ENCODE measurements around the gene TEX52. TPM values are rescaled to one million over a fixed set of nuclear protein-coding genes. Genes with fewer than 3 reads are reported as not detected.

Gene TEX52
- total and polyA plus RNA-seq, 2 of the 8 experiments (the other 6 are each of a cell fraction or from before 2014, with no cell fraction given): not detected

DNA sequence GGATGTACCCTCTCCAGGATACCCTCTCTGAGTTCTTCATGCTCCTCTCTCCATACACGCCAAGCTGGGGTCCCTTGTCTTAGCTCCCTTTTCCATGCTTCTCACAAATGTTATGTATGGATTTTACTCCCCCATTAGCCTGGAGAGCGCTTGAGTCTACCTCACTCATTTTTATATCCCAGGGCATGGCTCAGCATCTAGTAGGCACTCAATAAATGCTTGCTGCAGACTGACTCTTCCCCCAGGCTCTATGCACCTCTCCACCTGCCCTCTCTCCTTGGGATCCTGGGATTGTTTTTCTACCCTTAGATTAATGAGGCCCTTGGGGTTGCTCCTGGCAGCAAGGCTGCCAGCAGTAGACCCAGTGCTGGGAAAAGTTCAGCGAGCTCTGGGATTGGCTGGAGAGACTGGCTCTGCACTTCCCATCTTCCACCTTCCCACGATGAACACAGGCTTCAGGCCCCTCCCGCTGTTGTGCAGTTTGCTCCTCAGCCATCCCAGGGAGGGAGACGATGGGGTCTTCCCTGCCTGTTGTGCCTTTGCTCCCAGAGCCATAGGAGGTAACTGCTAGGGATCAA lies 24.2 kb downstream of the TEX52 start:
- 86% methylated on average over 6 of the region's 6 CpGs; no CpG with 5 or more reads in 1 of the 2 experiments for WGBS, 2 experiments (ENCODE audit: extremely low coverage in 1 of 2, insufficient coverage in 1 of 2, insufficient read length in 1 of 2, insufficient replicate concordance in 2 of 2, low coverage in 1 of 2, low lambda C conversion rate in 2 of 2, missing lambda C conversion rate in 1 of 2)
- Histone ChIP-seq H3K79me2 (ENCODE audit: control insufficient read depth in 1 of 2, insufficient read depth in 2 of 2, low read length in 2 of 2) (no peaks in the 10 kb centered on the region), H2BK20ac (ENCODE audit: low read length) (no peak overlapping the region), H3K9me3 (ENCODE audit: insufficient read depth in 2 of 2, low read depth in 1 of 2, low read length in 1 of 2) (no peaks in the 10 kb centered on the region), H2AFZ (ENCODE audit: low read length) (no peak overlapping the region), H4K5ac (ENCODE audit: insufficient read length, low read depth, low read length) (no peak overlapping the region), H3K27ac (ENCODE audit: low read depth, low read length) (no peak overlapping the region), H3K23me2 (ENCODE audit: low read depth, low read length) (no peaks in the 10 kb centered on the region; the same call in 1 of the 2 replicates), H2BK5ac (ENCODE audit: low read depth, low read length) (no peak overlapping the region), H3K79me1 (ENCODE audit: low read depth, low read length) (no peaks in the 10 kb centered on the region), H3K18ac (ENCODE audit: extremely low read depth, low read length) (no peak overlapping the region), H3K4me3 (ENCODE audit: extremely low read depth in 1 of 4, insufficient read depth in 2 of 4, low read depth in 3 of 4, low read length in 4 of 4) (no peak overlapping the region), H3K9ac (replicated peaks in 1 of 4; ENCODE audit: extremely low read depth in 1 of 4, low read depth in 3 of 4, low read length in 3 of 4) (no peak overlapping the region), H4K20me1 (replicated peaks in 1 of 2; ENCODE audit: control insufficient read depth in 1 of 2, insufficient read depth in 2 of 2, low read length in 2 of 2) (no peaks in the 10 kb centered on the region), H2AK5ac (ENCODE audit: low read depth, low read length) (no peak overlapping the region), H3K4me1 (replicated peaks in 1 of 4; ENCODE audit: control insufficient read depth in 3 of 4, insufficient read depth in 4 of 4, low read length in 3 of 4) (peaks cover 0 to 14% (median 9%) of the 10 kb centered on the region in 4 experiments; a peak in 6 of 7 replicates), H3K14ac (ENCODE audit: insufficient read length) (no peak overlapping the region), H2BK12ac (ENCODE audit: low read depth, low read length) (no peak overlapping the region), H3K27me3 (replicated peaks in 1 of 4; ENCODE audit: control insufficient read depth in 3 of 4, extremely low read depth in 1 of 4, insufficient read depth in 3 of 4, low read length in 3 of 4) (no peaks in the 10 kb centered on the region; a peak in 1 of 7 replicates), H3K4ac (replicated peaks; ENCODE audit: insufficient read length, low read depth, low read length) (no peak overlapping the region), H3K36me3 (ENCODE audit: control insufficient read depth in 2 of 4, insufficient read depth in 4 of 4, low read length in 3 of 4) (peaks cover 0 to 4% (median 1%) of the 10 kb centered on the region in 4 experiments; a peak in 2 of 8 replicates), H2BK120ac (replicated peaks; ENCODE audit: low read depth, low read length) (no peak overlapping the region), H2BK15ac (ENCODE audit: low read length) (no peak overlapping the region), H3K56ac (replicated peaks; ENCODE audit: insufficient read length, low read depth, low read length) (no peak overlapping the region), H3K4me2 (ENCODE audit: insufficient read depth in 1 of 2, low read depth in 2 of 2, low read length in 2 of 2) (no peak overlapping the region), H3K23ac (ENCODE audit: insufficient read length) (no peak overlapping the region), H4K91ac (replicated peaks; ENCODE audit: insufficient read length, low read length) (no peak overlapping the region), H4K8ac (ENCODE audit: extremely low read depth, insufficient read depth, low read length) (no peak overlapping the region)
- FAIRE-seq (no peak), DNase-seq (ENCODE audit: low read depth in 1 of 2, low spot score in 2 of 2) (no peak)
- CTCF ChIA-PET (ENCODE audit: partially characterized antibody): interaction anchor here (0.7 to 6.9 kb wide), 7 partner anchors 10 to 376 kb away, joined by 3 to 52 read pairs (median 3); no protein-coding TSS in a partner anchor
- POLR2A ChIA-PET (ENCODE audit: partially characterized antibody): interaction anchor here (1.2 to 6.3 kb wide), 8 partner anchors 10 to 44 kb away, joined by 3 to 58 read pairs (median 6); partner anchors contain the start of genes FOXM1, RHNO1 and TEX52
- no peak for TF ChIP-seq NANOG (IDR thresholded peaks at IDR 0.05; ENCODE audit: insufficient read depth, low read depth, low read length, poor library complexity, severe bottlenecking)
